ENCODE results near the gene SBNO1.
"Not testable (repeated sequence)": the region's sequence is repeated elsewhere in the genome, so short reads cannot be mapped to it uniquely, and the experiment has no call there.

The SBNO1 gene

DNA sequence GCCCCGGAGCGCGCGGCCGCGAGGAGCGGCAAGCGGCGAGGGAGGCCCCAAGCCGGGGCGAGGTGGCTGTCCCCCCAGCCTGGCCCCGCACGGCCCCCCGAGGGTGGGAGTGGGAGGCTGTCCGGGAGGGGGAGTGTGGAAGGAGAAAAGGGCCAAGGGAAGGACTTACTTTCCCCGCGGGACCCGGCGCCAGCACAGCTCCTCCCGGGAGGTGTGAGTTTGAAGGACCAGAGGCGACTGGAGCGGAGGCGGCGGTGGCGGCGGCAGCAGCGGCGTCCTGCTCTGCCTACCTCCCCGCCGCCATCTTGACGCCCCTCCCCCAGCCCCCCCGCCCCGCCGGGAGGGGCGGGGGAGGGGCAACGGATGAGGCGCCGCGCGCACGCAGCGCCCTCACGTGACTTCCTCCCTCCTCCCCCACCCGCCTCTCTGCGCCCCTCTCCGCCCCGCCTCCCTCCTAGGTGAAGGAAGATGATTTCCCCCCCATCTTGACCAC is at the start of gene SBNO1:
Gene SBNO1, minus strand, starts transcription at position 316 of the 493 bp plus-strand sequence. CDS start 14,406 bp downstream, outside the sequence.
- H3K4me3 ChIP-seq (ENCODE audit: low read depth, low read length), result peak within 1 kb of the TSS; percentile 87
- peak; percentile 92 for DNase-seq (ENCODE audit: low read depth)
- no peak for TF ChIP-seq CTCF (conservative IDR thresholded peaks at IDR 0.05; ENCODE audit: low read depth, low read length)

DNA sequence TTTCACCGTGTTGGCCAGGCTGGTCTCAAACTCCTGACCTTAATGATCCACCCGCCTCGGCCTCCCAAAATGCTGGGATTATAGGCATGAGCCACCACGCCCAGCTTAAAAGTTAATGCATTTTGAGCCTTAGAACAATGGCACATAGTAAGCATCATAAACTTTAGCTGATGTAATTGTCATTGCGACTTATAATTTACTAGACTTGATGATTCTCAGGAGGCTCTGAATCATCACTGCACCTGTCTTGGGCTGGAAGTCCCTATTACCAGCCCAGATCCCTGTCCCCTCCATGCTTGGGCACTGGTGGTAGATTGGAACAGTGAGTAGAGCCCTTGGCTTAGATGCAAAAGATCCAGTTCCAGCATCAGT is 45.4 kb upstream of the SBNO1 start:
- no peak overlapping the region for H3K4me3 ChIP-seq (ENCODE audit: low read depth, low read length)
- DNase-seq (ENCODE audit: low read depth), result no peak
- TF ChIP-seq CTCF (conservative IDR thresholded peaks at IDR 0.05; ENCODE audit: low read depth, low read length), result no peak

- not testable (repeated sequence) for DNase-seq (ENCODE audit: low read depth); H3K4me3 ChIP-seq (ENCODE audit: low read depth, low read length)
Measured at GRCh38 chr12:123409284-123410040, 44.8 kb upstream of the SBNO1 start.

DNA sequence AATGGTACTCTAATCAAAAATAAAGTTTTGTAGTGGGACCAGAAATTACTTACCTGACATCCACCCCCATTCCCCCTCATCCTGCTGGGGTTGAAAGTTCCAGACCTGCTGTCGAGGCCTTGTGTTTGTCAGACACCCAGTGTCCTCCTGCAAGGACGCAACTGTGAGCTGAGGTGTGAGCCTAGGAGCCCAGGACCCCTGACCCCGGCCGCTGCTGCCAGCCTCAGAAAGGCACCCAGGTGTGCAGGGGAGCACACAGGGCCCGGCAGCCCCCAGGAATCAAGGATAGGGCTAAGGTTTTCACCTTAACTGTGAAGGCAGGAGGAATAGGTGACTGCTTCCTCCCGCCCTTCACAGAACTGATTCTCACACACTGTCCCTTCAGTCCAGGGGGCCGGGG is 44.0 kb upstream of the SBNO1 start:
- DNase-seq (ENCODE audit: low read depth), result not testable (repeated sequence)

GRCh38 chr12:123407934-123408333 is 43.3 kb upstream of the SBNO1 start:
- DNase-seq (ENCODE audit: low read depth); H3K4me3 ChIP-seq (ENCODE audit: low read depth, low read length): not testable (repeated sequence)

More for the DNA sequence above, 44.0 kb upstream of the SBNO1 start:
- not testable (repeated sequence) for H3K4me3 ChIP-seq (ENCODE audit: low read depth, low read length)

DNA sequence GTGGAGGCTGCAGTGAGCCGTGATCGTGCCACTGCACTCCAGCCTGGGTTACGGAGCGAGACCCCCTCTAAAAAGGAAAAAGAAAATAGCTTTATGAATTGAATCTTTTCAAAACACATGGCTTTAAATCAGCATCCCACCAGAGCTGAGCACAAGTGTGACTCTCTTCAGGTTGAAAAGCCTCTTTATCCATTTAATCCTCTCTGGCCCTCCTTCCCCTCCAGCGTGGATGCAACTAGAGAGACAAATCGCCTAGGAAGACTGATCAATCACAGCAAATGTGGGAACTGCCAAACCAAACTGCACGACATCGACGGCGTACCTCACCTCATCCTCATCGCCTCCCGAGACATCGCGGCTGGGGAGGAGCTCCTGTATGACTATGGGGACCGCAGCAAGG is 42.6 kb upstream of the SBNO1 start:
- not testable (repeated sequence) for DNase-seq (ENCODE audit: low read depth); H3K4me3 ChIP-seq (ENCODE audit: low read depth, low read length)

- no peak for DNase-seq (ENCODE audit: low read depth)
- no peak for TF ChIP-seq CTCF (conservative IDR thresholded peaks at IDR 0.05; ENCODE audit: low read depth, low read length)
Measured at GRCh38 chr12:123404581-123404980, 39.9 kb upstream of the SBNO1 start.

DNA sequence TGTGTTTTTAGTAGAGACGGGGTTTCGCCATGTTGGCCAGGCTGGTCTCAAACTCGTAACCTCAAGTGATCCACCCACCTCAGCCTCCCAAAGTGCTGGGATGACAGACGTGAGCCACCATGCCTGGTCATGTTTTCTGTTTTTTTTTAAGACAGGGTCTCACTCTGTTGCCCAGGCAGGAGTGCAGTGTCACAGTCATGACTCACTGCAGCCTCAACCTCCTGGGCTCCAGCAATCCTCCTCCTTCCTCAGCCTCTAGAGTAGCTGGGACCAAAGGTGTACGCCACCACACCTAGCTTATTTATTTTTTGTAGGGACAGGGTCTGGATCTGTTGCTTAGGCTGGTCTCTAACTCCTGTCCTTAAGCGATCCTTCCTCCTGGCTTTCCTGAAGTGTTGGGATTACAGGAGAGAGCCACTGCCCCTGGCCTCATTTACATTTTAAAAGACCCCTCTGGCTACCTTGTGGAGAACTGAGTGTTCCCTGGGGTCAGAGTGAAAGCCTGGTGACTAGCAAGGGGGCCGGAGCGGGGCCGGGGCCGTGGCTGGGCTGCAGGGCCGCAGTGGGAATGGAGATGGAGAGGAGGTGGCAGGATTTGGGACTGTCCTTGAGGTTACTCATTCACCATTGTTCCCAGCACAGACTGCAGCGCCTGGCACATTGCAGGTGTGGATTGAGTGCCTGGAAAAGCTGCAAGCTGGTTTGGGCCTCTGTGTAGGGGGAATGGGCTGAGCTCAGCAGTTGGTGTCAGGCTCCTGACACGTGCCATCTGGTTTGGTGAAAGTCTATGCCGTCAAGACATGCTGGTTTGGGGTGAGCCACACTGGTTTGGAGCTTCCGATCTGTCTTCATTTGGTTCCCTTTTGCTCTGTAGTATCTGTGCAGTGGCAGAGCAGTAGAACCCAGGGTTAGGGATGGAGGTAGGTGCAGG is 37.4 kb upstream of the SBNO1 start:
- TF ChIP-seq CTCF (conservative IDR thresholded peaks at IDR 0.05; ENCODE audit: low read depth, low read length), result no peak

More at GRCh38 chr12:123404581-123404980, 39.9 kb upstream of the SBNO1 start:
- H3K4me3 ChIP-seq (ENCODE audit: low read depth, low read length), result no peak overlapping the region

GRCh38 chr12:123399255-123399617 is 34.6 kb upstream of the SBNO1 start:
- no peak overlapping the region for H3K4me3 ChIP-seq (ENCODE audit: low read depth, low read length)

More for the DNA sequence above, 37.4 kb upstream of the SBNO1 start:
- H3K4me3 ChIP-seq (ENCODE audit: low read depth, low read length), result no peak overlapping the region
- no peak for DNase-seq (ENCODE audit: low read depth)

More at GRCh38 chr12:123399255-123399617, 34.6 kb upstream of the SBNO1 start:
- DNase-seq (ENCODE audit: low read depth), result no peak
- no peak for TF ChIP-seq CTCF (conservative IDR thresholded peaks at IDR 0.05; ENCODE audit: low read depth, low read length)
